Astrocyte (in vitro differentiated cells and primary cell): ENCODE measurements around the gene STPG3.

Experiments used
- CTCF ChIP-seq: IDR thresholded peaks from 2 replicates; pipeline ENCODE4 v1.5.1; 2011; ENCODE audit warnings: low read depth, mild to moderate bottlenecking, inconsistent platforms, low read length, moderate library complexity; ENCODE audit not compliant: insufficient read depth
- EZH2 ChIP-seq: IDR thresholded peaks from 2 replicates; pipeline ENCODE4 v1.6.1; 2012; ENCODE audit warnings: mild to moderate bottlenecking, low read length, inconsistent platforms; ENCODE audit not compliant: insufficient read depth

- no peak for TF ChIP-seq CTCF
- no peak for TF ChIP-seq EZH2
Observed at GRCh38 chr9:137232101-137232500, 19.0 kb upstream of the STPG3 start.
